CD4-positive, alpha-beta T cell treated with Interleukin-15 for 4 hours (primary cell): ENCODE data around the gene DCAKD.

Experiments used
- DNase-seq: peaks from one replicate; pipeline ENCODE4 v3.0.0-alpha.2; 2020; ENCODE audit warnings: low spot score

Gene DCAKD

GRCh38 chr17:45030733-45031132, 20.7 kb downstream of the DCAKD start:
- DNase-seq, result no peak

- no peak for DNase-seq
Measured at GRCh38 chr17:45029758-45030423, 21.5 kb downstream of the DCAKD start.

- no peak for DNase-seq
Measured at GRCh38 chr17:45029096-45029495, 22.3 kb downstream of the DCAKD start.

- DNase-seq, result no peak
Measured at GRCh38 chr17:45022655-45023339, 28.6 kb downstream of the DCAKD start.

GRCh38 chr17:45022288-45022648, 29.2 kb downstream of the DCAKD start:
- no peak for DNase-seq

- DNase-seq, result peak; percentile 51
Measured at GRCh38 chr17:45021607-45022287, 29.7 kb downstream of the DCAKD start.

GRCh38 chr17:45020354-45021138, 30.9 kb downstream of the DCAKD start:
- DNase-seq, result no peak

GRCh38 chr17:45018848-45019711, 32.4 kb downstream of the DCAKD start:
- peak; percentile 11 for DNase-seq

- no peak for DNase-seq
Measured at GRCh38 chr17:45018514-45018847, 33.0 kb downstream of the DCAKD start.

- DNase-seq, result no peak
Measured at GRCh38 chr17:45016823-45017222, 34.6 kb downstream of the DCAKD start.

GRCh38 chr17:45016237-45016636, 35.2 kb downstream of the DCAKD start:
- DNase-seq, result no peak

- DNase-seq, result no peak
Measured at GRCh38 chr17:45013021-45013997, 38.1 kb downstream of the DCAKD start.

GRCh38 chr17:45011767-45012166, 39.7 kb downstream of the DCAKD start:
- DNase-seq, result no peak

- DNase-seq, result no peak
Measured at GRCh38 chr17:45009676-45010467, 41.6 kb downstream of the DCAKD start.

GRCh38 chr17:45008216-45008615, 43.2 kb downstream of the DCAKD start:
- DNase-seq, result no peak

- DNase-seq, result no peak
Measured at GRCh38 chr17:45006927-45007461, 44.4 kb downstream of the DCAKD start.

- no peak for DNase-seq
Measured at GRCh38 chr17:45005700-45006099, 45.7 kb downstream of the DCAKD start.

- no peak for DNase-seq
Measured at GRCh38 chr17:45004388-45004787, 47.0 kb downstream of the DCAKD start.

GRCh38 chr17:45003877-45004276, 47.6 kb downstream of the DCAKD start:
- DNase-seq, result no peak
